HK-2 (cell line): ENCODE measurements around the gene LUC7L2.
"Not testable (repeated sequence)": the region's sequence is repeated elsewhere in the genome, so short reads cannot be mapped to it uniquely, and the experiment has no call there.

ENCODE experiments used
- DNase-seq: peaks from one replicate; pipeline ENCODE4 v3.0.0-alpha.2; 2018; ENCODE audit not compliant: unreplicated experiment

Gene LUC7L2

GRCh38 chr7:139357729-139358506 is 1.8 kb upstream of the LUC7L2 start:
- not testable (repeated sequence) for DNase-seq

DNA sequence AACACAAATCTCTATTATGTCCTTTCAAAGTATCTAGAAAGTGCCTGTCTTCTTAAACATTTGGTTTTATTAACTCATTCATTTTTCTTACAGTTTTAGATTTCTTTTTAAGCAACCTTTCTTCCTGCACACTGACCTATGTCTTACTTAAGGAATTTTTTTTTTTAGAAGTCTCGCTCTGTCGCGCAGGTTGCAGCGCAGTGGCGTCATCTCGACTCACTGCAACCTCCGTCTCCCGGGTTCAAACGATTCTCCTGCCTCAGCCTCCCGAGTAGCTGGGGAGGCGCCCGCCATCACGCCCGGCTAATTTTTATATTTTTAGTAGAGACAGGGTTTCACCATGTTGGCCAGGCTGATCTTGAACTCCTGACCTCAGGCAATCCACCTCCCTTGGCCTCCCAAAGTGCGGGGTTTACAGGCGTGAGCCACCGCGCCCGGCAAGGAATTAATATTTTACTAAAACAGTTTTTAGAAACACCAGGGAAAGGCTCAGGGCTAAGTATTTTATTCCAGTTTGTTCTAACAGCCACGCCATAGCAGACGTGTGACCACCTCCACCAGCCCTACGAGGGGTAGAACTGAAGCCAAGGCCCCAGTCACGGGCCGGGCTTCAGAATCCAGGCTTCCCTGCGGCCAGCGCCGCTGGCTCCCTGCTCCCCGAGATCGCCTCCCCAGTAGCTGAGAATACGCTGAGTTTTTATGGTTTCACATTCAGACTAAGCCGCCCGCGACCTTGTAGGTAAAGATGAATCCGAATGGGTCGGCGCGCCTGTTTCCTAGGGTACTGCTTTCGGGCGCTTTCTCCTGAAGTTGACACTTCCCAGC is 941 bp upstream of the LUC7L2 start:
- peak; percentile 48 for DNase-seq

- DNase-seq, result peak; percentile 98
These were observed 685 bp downstream of the LUC7L2 start for GRCh38 chr7:139360210-139360947.

DNA sequence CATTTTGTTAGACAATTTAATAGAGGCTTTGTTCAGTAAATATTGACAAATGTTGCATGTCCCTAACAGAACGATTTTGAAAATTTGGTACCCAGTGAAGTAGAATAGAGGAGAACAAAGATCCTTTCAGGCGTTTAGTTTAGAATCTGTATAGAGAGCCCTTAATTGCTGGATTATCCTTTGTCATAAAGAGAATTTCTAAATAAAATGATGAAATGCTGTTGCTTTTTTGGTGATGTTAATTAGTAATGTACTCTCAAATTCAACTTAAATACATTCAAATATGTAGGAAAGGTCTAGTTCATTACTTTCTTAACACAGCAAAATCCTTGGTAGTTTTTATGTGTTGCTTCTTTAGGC is 1.2 kb downstream of the LUC7L2 start:
- no peak for DNase-seq

- no peak for DNase-seq
These were observed 1.8 kb downstream of the LUC7L2 start for GRCh38 chr7:139361523-139361922.

- DNase-seq, result no peak
These were observed 2.6 kb downstream of the LUC7L2 start for GRCh38 chr7:139362302-139362701.

DNA sequence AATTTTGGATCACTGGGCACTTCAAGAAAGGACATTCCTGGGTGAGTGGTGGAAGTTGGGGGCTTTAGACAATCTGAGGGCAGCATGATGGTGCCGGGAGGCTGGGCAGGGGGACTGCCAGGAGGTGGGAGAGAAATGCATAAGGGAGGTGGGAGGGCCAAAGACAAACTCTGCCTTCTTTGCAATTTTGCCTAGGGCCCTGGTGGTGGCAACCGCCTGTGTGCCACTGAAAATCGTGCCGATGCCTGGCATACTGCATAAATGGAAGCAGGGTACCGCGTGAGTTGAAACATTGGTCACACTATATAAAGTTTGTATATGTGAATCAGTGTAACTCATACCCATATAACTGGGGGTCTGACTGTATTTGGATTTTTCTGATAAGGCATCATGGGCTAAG is 3.3 kb downstream of the LUC7L2 start:
- no peak for DNase-seq

GRCh38 chr7:139365336-139365735 is 5.6 kb downstream of the LUC7L2 start:
- no peak for DNase-seq

- no peak for DNase-seq
These were observed 6.7 kb downstream of the LUC7L2 start for GRCh38 chr7:139366400-139366799.

DNA sequence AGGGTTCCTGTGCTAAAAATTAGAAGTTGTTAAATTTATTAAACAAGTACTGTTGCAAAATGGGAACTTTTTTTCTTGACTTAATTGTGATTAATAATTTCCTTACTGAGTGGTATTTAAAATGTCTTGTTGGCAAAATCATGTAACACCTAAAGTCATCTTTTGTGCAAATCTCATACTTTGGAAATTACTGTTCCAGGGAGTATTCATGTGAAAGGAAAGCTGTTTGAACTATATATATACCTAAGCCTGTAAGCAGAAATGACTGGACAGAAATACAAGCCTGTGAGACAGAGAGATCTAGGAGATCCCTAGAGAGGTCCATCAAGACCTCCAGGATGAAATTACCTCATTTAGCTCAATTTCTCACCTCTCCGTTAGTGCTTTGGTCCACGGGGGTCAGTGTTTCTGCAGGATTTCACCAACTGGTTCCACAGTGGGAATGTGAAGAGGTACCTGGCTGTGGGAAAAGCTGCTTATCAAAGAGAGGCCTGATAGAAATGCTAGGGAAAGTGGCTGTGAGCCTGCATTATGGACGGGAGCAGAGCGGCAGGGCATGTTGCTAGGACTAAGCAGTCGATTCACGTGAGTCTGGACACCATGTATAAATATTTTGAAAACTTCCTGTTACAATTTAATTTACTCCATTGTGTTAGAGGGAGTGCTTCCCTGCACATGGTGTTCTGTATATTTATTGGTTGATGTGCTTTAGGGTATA is 7.9 kb downstream of the LUC7L2 start:
- DNase-seq, result no peak

DNA sequence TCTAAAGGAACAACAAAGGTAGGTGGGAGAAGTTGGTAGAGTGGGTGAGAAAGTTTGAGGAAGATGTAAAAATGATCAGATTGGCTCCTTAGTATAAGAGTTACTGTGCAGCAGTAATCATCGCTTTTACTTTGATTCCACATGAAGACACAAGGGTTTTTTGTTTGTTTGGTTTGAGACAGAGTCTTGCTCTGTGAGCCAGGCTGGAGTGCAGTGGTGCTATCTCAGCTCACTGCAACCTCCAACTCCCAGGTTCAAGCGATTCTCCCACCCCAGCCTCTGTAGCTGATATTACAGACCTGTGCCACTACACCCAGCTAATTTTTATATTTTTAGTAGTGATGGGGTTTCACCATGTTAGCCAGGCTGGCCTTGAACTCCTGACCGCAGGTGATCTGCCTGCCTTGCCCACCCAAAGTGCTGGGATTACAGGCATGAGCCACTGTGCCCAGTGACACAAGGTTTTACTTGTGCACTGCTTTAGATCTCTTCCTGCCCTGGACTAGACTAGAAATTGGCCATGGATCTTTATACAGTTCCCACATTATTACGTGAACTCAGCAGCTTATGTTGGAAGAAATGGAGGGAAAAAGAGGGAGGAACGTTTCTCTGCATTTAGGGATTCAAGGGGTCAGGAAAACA is 10.7 kb downstream of the LUC7L2 start:
- DNase-seq, result no peak

DNA sequence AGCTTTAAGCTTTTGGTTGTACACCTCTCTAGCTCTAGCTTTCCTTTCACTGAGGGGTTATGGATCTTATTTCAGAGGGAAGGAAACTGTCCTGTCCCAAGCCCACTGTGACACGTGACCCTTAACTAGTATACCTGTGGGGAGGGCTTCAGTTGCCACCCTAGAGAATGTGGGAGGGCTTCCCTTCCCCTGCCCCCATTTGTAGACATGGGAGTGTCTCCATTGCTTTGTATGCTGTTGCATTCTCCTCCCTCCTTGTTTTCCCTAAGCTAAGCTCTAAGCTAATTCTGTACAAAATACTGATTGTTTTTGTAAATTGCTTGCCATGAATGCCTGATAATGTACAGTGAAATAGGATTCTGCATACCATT is 11.2 kb downstream of the LUC7L2 start:
- DNase-seq, result no peak

GRCh38 chr7:139374246-139374645 is 14.6 kb downstream of the LUC7L2 start:
- no peak for DNase-seq

- DNase-seq, result no peak
These were observed 22.7 kb downstream of the LUC7L2 start for GRCh38 chr7:139382439-139382838.

GRCh38 chr7:139384611-139385010 is 24.9 kb downstream of the LUC7L2 start:
- DNase-seq, result no peak

- no peak for DNase-seq
These were observed 27.9 kb downstream of the LUC7L2 start for GRCh38 chr7:139387594-139387993.

- DNase-seq, result no peak
These were observed 29.4 kb downstream of the LUC7L2 start for GRCh38 chr7:139389091-139389490.

DNA sequence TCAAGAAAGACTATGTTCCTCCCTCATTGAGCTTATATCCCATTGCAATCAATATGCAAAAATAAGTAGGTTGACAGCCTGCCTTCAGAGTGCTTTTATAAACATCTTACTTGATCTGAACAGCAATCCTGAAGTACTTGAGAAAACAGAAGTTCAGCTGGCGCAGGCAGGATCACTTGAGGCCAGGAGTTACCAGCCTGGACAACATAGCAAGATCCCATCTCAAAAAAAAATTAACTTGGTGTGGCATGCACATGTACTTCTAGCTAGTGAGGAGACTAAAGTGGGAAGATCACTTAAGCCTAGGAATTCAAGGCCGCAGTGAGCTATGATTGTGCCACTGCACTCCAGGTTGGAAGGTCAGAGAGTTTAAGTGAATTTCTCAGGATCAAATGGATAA is 30.1 kb downstream of the LUC7L2 start:
- no peak for DNase-seq

GRCh38 chr7:139393621-139394211 is 34.0 kb downstream of the LUC7L2 start:
- DNase-seq, result no peak

DNA sequence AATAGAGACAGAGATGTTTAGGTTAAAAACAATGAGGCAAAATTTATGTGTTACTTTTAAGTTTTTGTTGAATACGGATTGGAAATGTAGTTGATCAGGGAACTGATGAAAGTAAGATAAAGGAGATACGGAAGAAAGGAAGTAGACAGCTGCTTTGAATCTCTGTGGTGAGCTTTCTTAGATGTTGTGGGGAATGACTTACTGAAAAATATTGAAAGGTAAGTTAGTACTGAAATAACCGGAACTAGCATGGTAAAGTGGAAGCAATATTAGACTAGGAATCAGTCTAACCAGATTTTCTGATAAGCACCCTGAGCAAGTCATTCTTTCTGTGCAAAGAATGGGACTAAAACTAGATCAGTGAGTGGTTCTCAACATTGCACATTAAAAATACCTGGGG is 34.8 kb downstream of the LUC7L2 start:
- DNase-seq, result no peak

DNA sequence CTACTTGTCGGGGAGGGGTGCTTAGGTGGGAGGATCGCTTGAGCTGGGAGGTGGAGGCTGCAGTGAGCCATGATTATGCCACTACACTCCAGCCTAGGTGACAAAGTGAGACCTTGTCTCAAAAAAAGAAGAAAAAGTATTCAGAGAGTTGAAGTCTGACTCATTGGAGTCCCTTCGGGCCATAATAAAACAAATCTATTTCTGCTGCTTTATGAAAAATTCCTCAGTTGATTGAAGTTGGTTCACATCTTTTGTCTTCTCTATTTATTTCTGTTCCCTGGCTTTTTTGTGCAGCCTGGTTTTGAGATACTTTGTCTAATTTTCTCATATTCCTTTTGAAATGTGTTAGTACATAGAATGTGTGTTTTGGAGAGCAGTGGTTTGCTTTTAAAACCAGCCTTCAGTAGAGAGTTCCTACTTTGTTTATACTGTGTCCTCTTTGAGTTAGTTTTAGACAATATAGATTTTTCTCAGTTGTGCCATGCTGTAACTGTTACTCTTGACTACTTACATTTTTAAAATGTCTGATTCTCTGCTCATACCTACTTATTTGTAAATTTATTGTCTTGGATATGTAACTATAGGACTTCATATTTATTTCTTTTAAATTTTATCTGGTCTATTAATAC is 36.7 kb downstream of the LUC7L2 start:
- DNase-seq, result no peak
